ENCODE results near the gene SH3GL2. TPM values are rescaled to one million over a fixed set of nuclear protein-coding genes. Genes with fewer than 3 reads are reported as not detected.

Gene SH3GL2
- 0.14 and 0.79 TPM in 2 replicates for total RNA-seq

DNA sequence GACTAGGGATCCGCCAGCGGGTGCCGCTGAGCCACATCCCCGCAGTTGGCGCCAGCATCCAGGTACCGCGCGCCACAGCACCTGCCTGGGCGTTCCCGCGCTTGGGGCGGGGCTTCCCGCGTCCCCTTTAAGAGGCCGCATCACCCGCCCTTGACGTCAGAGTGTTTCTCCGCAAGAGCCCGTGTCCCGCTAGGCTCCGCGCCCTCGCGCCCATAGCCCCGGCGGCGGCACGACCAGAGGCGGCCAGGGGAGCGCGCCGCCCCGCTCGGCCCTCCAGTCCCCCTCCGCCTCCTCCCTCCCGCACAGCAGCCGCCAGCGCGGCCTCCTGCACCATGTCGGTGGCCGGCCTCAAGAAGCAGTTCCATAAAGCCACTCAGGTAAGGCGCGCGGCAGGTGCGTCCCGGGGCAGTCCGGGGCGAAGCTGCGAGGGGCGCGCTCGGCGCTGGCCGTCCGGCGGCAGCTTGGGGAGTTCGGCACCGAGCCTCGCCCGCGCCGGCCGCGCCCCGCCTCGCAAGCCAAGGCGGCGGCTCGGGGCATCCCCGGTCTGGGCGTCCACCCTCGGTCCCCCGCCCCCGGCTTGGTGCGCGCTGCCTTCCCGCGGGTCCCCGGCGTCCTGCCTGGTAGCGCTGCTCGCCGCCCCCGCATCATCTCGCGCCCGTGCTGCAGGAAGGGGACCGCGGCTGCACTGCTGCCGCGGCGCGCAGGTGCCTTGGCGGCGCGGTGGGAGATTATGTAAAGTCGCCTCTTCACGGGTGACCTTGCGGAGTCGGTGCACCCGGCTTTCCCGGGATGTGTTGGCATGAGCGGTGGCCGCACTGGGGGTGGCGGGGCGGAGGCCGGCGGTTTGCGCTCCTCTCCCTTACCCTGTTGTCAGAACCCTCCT lies at the start of gene SH3GL2:
Gene SH3GL2, plus strand, starts transcription at position 156 of the 883 bp plus-strand sequence.
- DNase-seq (ENCODE audit: low read depth, low spot score) = no peak

DNA sequence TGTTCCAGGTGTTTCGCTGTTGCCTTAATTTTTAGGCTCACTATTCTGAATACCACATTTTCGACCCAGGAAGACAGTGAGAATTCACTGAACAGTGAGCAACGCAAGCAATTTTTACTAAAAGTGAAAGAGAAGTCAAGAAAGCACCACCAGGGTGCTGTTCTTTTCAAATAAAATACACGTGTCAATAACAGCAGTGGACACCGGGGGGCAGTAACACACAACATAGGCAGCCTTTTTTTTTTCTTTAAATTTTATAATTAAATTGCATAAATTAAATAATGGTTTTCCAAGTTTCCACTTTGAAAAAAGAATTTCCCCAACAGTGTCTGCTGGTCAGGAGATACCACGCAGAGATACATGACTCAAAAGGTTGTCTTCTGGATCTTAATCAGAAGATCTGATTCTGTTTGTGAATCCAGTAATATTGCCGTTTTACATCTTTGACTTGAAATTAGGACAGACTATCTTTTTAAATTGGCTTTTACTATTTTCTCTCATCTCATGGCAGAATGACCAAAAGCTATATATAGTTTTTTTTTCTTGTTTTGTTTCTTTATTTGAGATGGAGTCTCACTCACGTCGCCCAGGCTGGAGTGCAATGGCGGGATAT lies 47.1 kb upstream of the SH3GL2 start:
- peak; percentile 3 for DNase-seq (ENCODE audit: low read depth, low spot score)

DNA sequence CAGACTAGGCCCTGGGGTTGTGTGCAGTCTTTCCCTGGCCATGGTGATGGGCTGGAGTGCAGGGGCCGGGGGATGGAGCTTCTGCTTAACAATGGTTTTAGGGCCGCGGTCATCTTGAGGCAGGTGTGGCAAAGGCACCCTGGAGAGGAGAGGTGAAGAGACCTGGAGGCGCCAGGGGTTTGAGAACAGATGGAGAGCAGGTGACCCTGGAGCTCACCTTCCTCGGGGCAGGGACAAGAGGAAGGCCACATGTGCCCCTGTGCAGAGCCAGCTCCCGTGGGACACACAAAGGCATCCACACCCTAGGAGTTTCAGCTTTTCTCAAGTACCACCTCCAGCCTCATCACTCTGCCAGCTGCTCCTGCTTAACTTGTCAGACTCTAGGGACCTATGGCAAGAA lies 46.4 kb upstream of the SH3GL2 start:
- DNase-seq (ENCODE audit: low read depth, low spot score) = no peak

DNA sequence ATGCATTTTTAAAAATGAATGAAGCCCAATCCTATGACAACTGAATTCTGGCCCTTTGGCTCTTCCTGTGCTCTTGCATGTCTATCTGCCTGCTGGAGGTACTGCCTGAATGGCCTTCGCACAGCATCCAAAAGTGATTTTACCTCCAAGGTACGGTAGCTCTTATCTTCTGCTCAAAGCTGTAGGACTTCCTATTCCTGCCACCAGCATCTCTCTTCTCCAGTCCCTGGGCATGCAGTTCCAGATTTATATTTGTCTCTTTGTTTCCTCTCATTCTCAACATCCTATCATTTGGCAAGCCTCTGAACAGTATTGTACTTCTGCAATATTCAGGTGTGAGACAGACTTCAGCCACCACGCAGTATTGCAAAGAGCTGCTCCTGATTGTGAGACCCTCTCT lies 43.7 kb upstream of the SH3GL2 start:
- no peak for DNase-seq (ENCODE audit: low read depth, low spot score)

DNA sequence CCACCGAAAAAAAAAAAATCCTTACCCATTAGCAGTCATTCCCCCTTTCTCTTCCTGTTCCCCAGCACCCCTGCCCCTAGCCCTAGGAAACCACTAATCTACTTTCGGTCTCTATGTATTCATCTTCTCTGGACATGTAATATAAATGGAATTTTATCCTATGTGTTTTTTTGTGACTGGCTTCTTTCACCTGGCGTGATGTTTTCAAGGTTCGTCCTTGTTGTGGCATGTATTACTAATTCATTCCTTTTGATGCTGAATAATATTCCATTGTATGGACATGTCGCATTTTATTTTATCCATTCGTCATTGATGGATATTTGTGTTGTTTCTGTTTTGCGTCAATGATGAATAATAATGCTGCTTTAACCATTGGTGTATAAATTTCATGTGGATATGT lies 42.8 kb upstream of the SH3GL2 start:
- DNase-seq (ENCODE audit: low read depth, low spot score) = no peak

GRCh38 chr9:17551023-17551422 lies 27.8 kb upstream of the SH3GL2 start:
- DNase-seq (ENCODE audit: low read depth, low spot score) = no peak

- DNase-seq (ENCODE audit: low read depth, low spot score) = no peak
Measured at GRCh38 chr9:17555362-17556054, 23.4 kb upstream of the SH3GL2 start.

- DNase-seq (ENCODE audit: low read depth, low spot score) = no peak
Measured at GRCh38 chr9:17556255-17556654, 22.6 kb upstream of the SH3GL2 start.

GRCh38 chr9:17556935-17557334 lies 21.9 kb upstream of the SH3GL2 start:
- no peak for DNase-seq (ENCODE audit: low read depth, low spot score)

- no peak for DNase-seq (ENCODE audit: low read depth, low spot score)
Measured at GRCh38 chr9:17571825-17572224, 7.0 kb upstream of the SH3GL2 start.

GRCh38 chr9:17574342-17574741 lies 4.5 kb upstream of the SH3GL2 start:
- DNase-seq (ENCODE audit: low read depth, low spot score) = no peak

- no peak for DNase-seq (ENCODE audit: low read depth, low spot score)
Measured at GRCh38 chr9:17578577-17578910, 322 bp upstream of the SH3GL2 start.

DNA sequence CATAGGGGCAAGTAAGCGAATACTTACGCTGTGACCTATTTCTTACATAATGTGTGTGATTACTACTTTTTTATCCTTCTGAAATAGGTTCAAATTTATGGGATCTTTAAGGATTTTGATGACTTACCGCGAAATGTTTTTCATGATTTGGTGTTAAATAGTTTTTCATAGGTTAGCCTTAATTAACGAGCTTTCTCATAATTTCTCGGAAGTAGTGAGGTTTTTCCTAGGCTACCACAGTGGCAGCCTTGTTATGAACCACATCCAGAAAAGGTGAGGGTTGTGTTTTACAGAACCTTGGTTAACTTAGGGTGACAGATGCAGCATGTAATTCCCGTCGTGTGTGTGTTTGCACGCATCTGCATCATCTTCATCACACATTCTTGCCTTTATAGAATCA lies 1.3 kb downstream of the SH3GL2 start:
- DNase-seq (ENCODE audit: low read depth, low spot score) = no peak

- no peak for DNase-seq (ENCODE audit: low read depth, low spot score)
Measured at GRCh38 chr9:17587113-17587512, 8.2 kb downstream of the SH3GL2 start.

GRCh38 chr9:17588395-17588794 lies 9.5 kb downstream of the SH3GL2 start:
- DNase-seq (ENCODE audit: low read depth, low spot score) = no peak

DNA sequence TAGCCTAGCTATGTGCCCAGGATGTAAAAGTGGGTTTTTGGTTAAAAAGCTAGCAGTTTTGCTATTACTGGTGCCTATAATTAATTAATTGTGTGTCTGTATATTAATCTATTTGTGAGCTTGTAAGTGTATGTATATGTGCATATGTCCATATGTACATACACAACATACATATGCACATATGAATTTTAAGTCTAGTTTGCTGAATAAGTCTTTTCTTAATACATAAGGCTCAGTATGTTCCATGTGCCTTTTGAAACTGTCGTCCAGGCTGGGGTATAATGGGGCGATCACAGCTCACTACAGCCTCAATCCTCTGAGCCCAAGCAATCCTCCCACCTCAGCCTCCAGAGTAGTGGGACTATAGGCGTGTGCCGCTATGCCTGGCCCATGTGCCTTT lies 10.1 kb downstream of the SH3GL2 start:
- no peak for DNase-seq (ENCODE audit: low read depth, low spot score)

- no peak for DNase-seq (ENCODE audit: low read depth, low spot score)
Measured at GRCh38 chr9:17589771-17590170, 10.9 kb downstream of the SH3GL2 start.

DNA sequence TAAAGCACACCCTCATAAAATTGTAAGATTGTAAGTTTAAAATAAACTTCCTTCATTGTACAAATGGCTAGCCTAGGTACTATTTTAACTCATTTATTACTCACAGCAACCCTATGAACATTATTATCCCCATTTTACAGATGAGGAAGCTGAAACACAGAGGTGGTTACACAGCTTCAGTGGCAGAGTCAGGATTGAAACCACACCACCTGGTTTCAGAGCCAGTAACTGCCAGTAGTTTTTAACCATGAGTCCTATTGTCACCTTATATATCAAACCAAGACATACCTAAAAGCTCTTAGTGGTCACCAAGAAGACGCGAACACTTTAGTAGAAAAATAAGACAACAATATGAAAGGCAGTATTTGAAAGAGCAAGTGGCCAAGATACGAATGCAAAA lies 16.1 kb downstream of the SH3GL2 start:
- no peak for DNase-seq (ENCODE audit: low read depth, low spot score)

GRCh38 chr9:17597977-17598376 lies 19.1 kb downstream of the SH3GL2 start:
- no peak for DNase-seq (ENCODE audit: low read depth, low spot score)

DNA sequence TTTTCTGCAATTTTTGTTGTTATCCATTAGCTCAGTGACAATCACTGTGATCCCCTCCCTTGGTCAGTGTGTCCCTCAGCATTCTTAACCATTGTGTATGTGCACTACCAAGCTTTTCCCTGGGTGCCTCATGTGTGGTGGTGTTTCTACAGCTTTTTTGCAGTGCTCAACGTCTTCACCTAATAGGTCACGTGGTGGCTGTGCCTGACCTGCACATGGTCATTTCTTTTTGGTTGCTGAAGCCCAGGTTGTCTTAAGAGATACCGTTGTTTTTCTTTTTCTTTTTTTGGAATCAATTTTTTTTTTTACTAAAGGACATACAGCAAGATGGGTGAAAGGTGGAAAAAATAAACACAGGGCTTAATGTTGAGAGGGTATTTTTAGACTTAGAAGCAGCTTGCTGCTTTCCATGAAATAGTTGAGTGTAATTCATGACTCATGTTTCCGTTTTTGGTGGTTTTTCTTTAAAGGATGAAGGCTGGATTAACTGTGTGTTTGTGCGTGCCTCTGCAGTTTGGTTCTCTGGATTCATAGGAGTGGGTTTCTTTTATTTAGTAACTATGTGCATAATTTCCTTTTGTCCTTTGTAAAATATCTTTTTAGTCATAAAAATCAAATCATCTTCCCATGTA lies 22.2 kb downstream of the SH3GL2 start:
- DNase-seq (ENCODE audit: low read depth, low spot score) = no peak

DNA sequence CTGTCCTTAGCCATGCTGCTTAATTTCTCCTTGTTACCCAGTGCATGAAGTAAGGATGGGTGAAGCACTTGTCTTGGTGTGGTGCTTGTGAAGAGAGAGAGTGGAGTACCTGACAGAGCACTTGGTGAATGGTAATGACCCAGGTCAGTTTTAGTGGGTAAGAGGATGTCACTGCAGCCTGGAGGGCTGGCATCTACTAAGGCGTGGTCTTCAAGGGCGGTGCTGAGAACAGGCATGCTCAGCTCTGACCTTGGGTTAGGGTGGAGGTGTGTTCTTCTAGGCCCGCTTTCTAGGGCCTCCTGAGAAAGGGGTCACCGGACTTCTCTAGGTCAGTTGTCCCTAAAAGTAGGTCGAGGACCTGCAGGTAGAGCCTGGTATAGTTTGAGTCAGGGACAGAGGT lies 25.7 kb downstream of the SH3GL2 start:
- DNase-seq (ENCODE audit: low read depth, low spot score) = no peak

Data from pulmonary artery endothelial cell (primary cell).